Fibroblast of villous mesenchyme (primary cell): Measurements from ENCODE around the gene SPNS3. TPM values are rescaled to one million over a fixed set of nuclear protein-coding genes. Genes with fewer than 3 reads are reported as not detected.

Experiments used
- DNase-seq: peaks from one replicate; pipeline ENCODE4 v3.0.0-alpha.2; 2010; ENCODE audit warnings: low read depth
- H3K4me3 ChIP-seq: 2 replicates; pipeline ENCODE4 v1.5.1; 2011; ENCODE audit warnings: low read depth, mild to moderate bottlenecking, low read length
- CTCF ChIP-seq: IDR thresholded peaks from 2 replicates; pipeline ENCODE4 v1.5.1; 2012; ENCODE audit warnings: low read depth, mild to moderate bottlenecking, low read length; ENCODE audit not compliant: insufficient read depth
- total RNA-seq: library from RNA; depleted of rRNA; stranded (reverse); fragments of >200 nt; gene quantifications from 2 replicates; pipeline ENCODE4 v1.2.3, GENCODE V29; 2012

SPNS3 gene
- total RNA-seq, 1 donor, result not detected

GRCh38 chr17:4509923-4510617 is 76.3 kb downstream of the SPNS3 start:
- no peak overlapping the region for H3K4me3 ChIP-seq
- DNase-seq, result no peak
- no peak for TF ChIP-seq CTCF

GRCh38 chr17:4510618-4510941 is 76.8 kb downstream of the SPNS3 start:
- no peak for TF ChIP-seq CTCF
- no peak for DNase-seq

GRCh38 chr17:4511199-4511932 is 77.6 kb downstream of the SPNS3 start:
- no peak overlapping the region for H3K4me3 ChIP-seq
- no peak for DNase-seq
- no peak for TF ChIP-seq CTCF

More at GRCh38 chr17:4510618-4510941, 76.8 kb downstream of the SPNS3 start:
- H3K4me3 ChIP-seq, result no peak overlapping the region

- no peak for TF ChIP-seq CTCF
- no peak for DNase-seq
- H3K4me3 ChIP-seq, result no peak overlapping the region
These were observed 78.7 kb downstream of the SPNS3 start for GRCh38 chr17:4512156-4513112.

GRCh38 chr17:4513113-4514032 is 79.6 kb downstream of the SPNS3 start:
- peak; percentile 41 for DNase-seq

More at GRCh38 chr17:4513113-4514032, 79.6 kb downstream of the SPNS3 start:
- no peak for TF ChIP-seq CTCF
- no peak overlapping the region for H3K4me3 ChIP-seq
